Endothelial cell of umbilical vein (primary cell): ENCODE data around the gene IQGAP1. TPM values are rescaled to one million over a fixed set of nuclear protein-coding genes. Genes with fewer than 3 reads are reported as not detected.

Experiments used
- BruUV-seq: library from RNA; stranded (reverse); fragments of 400-500 nt; replicated peaks from 2 replicates; lab custom pipeline; 2021; lab: Mats Ljungman, UMichigan
- CTCF ChIA-PET: fragments of 300-600, 350-600 bp; sonication (Branson Sonifier 250); formaldehyde crosslinking; loops from one replicate; lab custom pipeline; 2021; ENCODE audit warnings: antibody characterized with exemption, inconsistent platforms; lab: Charles Lee
- POLR2A ChIA-PET: fragments of 300-600, 350-600 bp; sonication (Branson Sonifier 250); formaldehyde crosslinking; loops from one replicate; lab custom pipeline; 2021; ENCODE audit warnings: antibody characterized with exemption, inconsistent platforms; lab: Charles Lee
- DNase-seq: peaks from one replicate; pipeline ENCODE4 v3.0.0-alpha.2; 2011; ENCODE audit warnings: low read depth, low spot score
- FAIRE-seq: peaks from 2 replicates; lab custom pipeline; 2011; peaks lifted over from hg19 to GRCh38; lab: Jason Lieb, UNC
- H2AFZ ChIP-seq: 2 replicates; pipeline ENCODE4 v1.6.0; 2012; ENCODE audit warnings: low read depth, low read length, control low read depth, inconsistent platforms
- H3K27ac ChIP-seq: 2 replicates; pipeline ENCODE4 v1.5.1; 2011; ENCODE audit warnings: low read depth, mild to moderate bottlenecking, control low read depth, low read length, moderate library complexity; ENCODE audit not compliant: insufficient read depth
- H3K27me3 ChIP-seq, 2 experiments: 2 replicates each; pipeline versions ENCODE4 v1.6.0 to v1.6.1; 2011; ENCODE audit warnings: low read length in 2 of 2, mixed read lengths in 1 of 2; ENCODE audit not compliant: control insufficient read depth in 2 of 2, insufficient read depth in 2 of 2
- H3K36me3 ChIP-seq, 2 experiments: 2 replicates in 1 of 2; 3 replicates in 1 of 2; pipeline ENCODE4 v1.5.1; 2011; ENCODE audit warnings: low read length in 2 of 2, mild to moderate bottlenecking in 1 of 2, moderate library complexity in 1 of 2; ENCODE audit not compliant: control insufficient read depth in 2 of 2, insufficient read depth in 2 of 2; ENCODE audit errors: extremely low read depth in 1 of 2
- H3K4me1 ChIP-seq: 3 replicates; pipeline ENCODE4 v1.5.1; 2011; ENCODE audit warnings: mild to moderate bottlenecking, low read length; ENCODE audit not compliant: control insufficient read depth, insufficient read depth; ENCODE audit errors: extremely low read depth
- H3K4me2 ChIP-seq: 2 replicates; pipeline ENCODE4 v1.6.1; 2011; ENCODE audit warnings: low read length, control low read depth, mixed read lengths; ENCODE audit not compliant: insufficient read depth
- H3K4me3 ChIP-seq, 3 experiments: fragments of 200-600 bp in 1 of 3; sonication (generic), shearing (Covaris generic) in 1 of 3; replicated peaks in 1 of 3; 2 replicates each; pipeline ENCODE4 v1.5.1; 2011 to 2016; ENCODE audit warnings: control low read depth in 3 of 3, low read length in 3 of 3, mild to moderate bottlenecking in 2 of 3, inconsistent platforms in 1 of 3, low read depth in 1 of 3, moderate library complexity in 1 of 3; ENCODE audit not compliant: insufficient read depth in 1 of 3
- H3K79me2 ChIP-seq: 2 replicates; pipeline ENCODE4 v1.6.0; 2012; ENCODE audit warnings: low read length, inconsistent platforms; ENCODE audit not compliant: control insufficient read depth, insufficient read depth
- H3K9ac ChIP-seq: replicated peaks from 2 replicates; pipeline ENCODE3; 2011; ENCODE audit warnings: low read length, control low read depth; ENCODE audit not compliant: insufficient read depth; ENCODE audit errors: extremely low read depth
- H3K9me1 ChIP-seq: replicated peaks from 3 replicates; pipeline ENCODE4 v1.6.0; 2011; ENCODE audit warnings: mild to moderate bottlenecking, low read length; ENCODE audit not compliant: control insufficient read depth, insufficient read depth; ENCODE audit errors: extremely low read depth
- H3K9me3 ChIP-seq: replicated peaks from 2 replicates; pipeline ENCODE4 v1.5.1; 2012; ENCODE audit warnings: low read length, inconsistent platforms; ENCODE audit not compliant: control insufficient read depth, insufficient read depth
- H4K20me1 ChIP-seq: replicated peaks from 2 replicates; pipeline ENCODE3; 2011; ENCODE audit warnings: mild to moderate bottlenecking, low read length; ENCODE audit not compliant: control insufficient read depth, insufficient read depth; ENCODE audit errors: extremely low read depth
- CTCF ChIP-seq, 2 donors: IDR thresholded peaks; 1 replicate in 1 of 2; 2 replicates in 1 of 2; pipeline ENCODE4 v1.5.1; 2011; ENCODE audit warnings: low read length in 2 of 2, mild to moderate bottlenecking in 2 of 2, moderate library complexity in 2 of 2, control low read depth in 1 of 2, inconsistent platforms in 1 of 2, low read depth in 1 of 2; ENCODE audit not compliant: insufficient read depth in 1 of 2; ENCODE audit errors: extremely low read depth in 1 of 2
- EZH2 ChIP-seq: IDR thresholded peaks from 2 replicates; pipeline ENCODE4 v1.6.1; 2012; ENCODE audit warnings: borderline replicate concordance, low read depth, mild to moderate bottlenecking, moderate library complexity, low read length, inconsistent platforms; ENCODE audit not compliant: severe bottlenecking
- FOS ChIP-seq: IDR thresholded peaks from 2 replicates; pipeline ENCODE4 v1.6.1; 2011; ENCODE audit warnings: mild to moderate bottlenecking, low read length, moderate library complexity, borderline replicate concordance; ENCODE audit not compliant: insufficient read depth
- GATA2 ChIP-seq: IDR thresholded peaks from 2 replicates; pipeline ENCODE4 v1.7.0; 2011; ENCODE audit warnings: low read depth, mild to moderate bottlenecking, moderate library complexity, mixed read lengths, low read length; ENCODE audit not compliant: insufficient read length, insufficient read depth
- JUN ChIP-seq: IDR thresholded peaks from 2 replicates; pipeline ENCODE4 v1.6.1; 2011; ENCODE audit warnings: borderline replicate concordance, low read depth; ENCODE audit not compliant: insufficient read length, insufficient read depth
- MAX ChIP-seq: IDR thresholded peaks from 2 replicates; pipeline ENCODE4 v1.6.1; 2011; ENCODE audit not compliant: insufficient read depth, insufficient read length
- MYC ChIP-seq: IDR thresholded peaks from one replicate; pipeline ENCODE4 v1.6.1; 2011; ENCODE audit warnings: mild to moderate bottlenecking, low read depth, low read length
- POLR2A ChIP-seq: IDR thresholded peaks from 2 replicates; pipeline ENCODE4 v1.6.1; 2012; ENCODE audit warnings: low read depth, mild to moderate bottlenecking, control low read depth, low read length
- POLR2AphosphoS5 ChIP-seq: IDR thresholded peaks from 2 replicates; pipeline ENCODE4 v1.6.1; 2012; ENCODE audit warnings: low read depth, mild to moderate bottlenecking, control low read depth, low read length, moderate library complexity; ENCODE audit not compliant: insufficient read depth
- dilution Hi-C: fragments of 300-500 bp; cut with MboI; formaldehyde crosslinking; loops from one replicate; pipeline ENCODE4 v1.15.0; 2019; ENCODE audit warnings: low sequenced_read_pairs; ENCODE audit not compliant: extremely low pct_ligation_motif_present
- intact Hi-C: fragments of 100-400 bp; cut with micrococcal nuclease; formaldehyde crosslinking; loops from one replicate; pipeline ENCODE4 v1.10.0; 2022
- polyA plus RNA-seq, 4 experiments: library from polyadenylated mRNA; depleted of rRNA in 3 of 4; stranded (reverse) in 3 of 4; unstranded in 1 of 4; fragments of >200 nt; gene quantifications; 2 replicates each; pipeline versions ENCODE4 v1.2.1 to v1.2.3, GENCODE V29; 2011 to 2012; ENCODE audit warnings: missing spikeins in 1 of 4
- total RNA-seq: library from RNA; stranded (reverse); gene quantifications from 2 replicates; pipeline ENCODE4 v1.2.3, GENCODE V29; 2021

Gene IQGAP1
- total and polyA plus RNA-seq, 2 donors (not counting 3 experiments of a cell fraction or from before 2014, with no cell fraction given), result 82.2 to 258 TPM

DNA sequence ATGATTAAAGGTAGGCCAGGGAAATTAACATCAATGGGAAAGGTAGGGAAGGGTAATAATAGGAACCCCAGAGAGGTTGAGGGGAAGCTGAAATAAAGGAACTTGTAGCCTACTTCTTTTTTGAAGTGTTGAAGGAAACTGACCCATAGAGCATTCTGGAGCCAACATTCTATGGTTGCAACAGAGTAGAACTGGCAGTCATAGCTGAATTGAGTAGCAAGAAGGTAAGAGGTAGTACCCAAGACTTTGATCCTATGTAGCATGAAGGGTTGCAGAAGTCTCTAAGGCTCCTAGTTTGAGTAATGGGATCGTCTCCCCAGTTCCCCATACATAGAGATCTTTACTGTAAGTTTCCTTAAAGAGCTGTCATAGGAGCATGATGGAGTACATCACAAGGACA, 43.4 kb upstream of the IQGAP1 start:
- Histone ChIP-seq H3K27ac (no peak overlapping the region), H3K4me1 (peaks cover 17% of the 10 kb centered on the region), H3K9ac (no peak overlapping the region), H3K79me2 (no peaks in the 10 kb centered on the region), H3K27me3 (no peaks in the 10 kb centered on the region), H3K9me3 (no peaks in the 10 kb centered on the region), H3K4me2 (no peak overlapping the region), H2AFZ (no peak overlapping the region), H3K4me3 (no peak overlapping the region), H3K9me1 (no peaks in the 10 kb centered on the region), H3K36me3 (no peaks in the 10 kb centered on the region), H4K20me1 (no peaks in the 10 kb centered on the region)
- no peak for FAIRE-seq
- DNase-seq, result no peak
- POLR2A ChIA-PET, result no interaction called here
- no TSS peak for BruUV-seq
- TF ChIP-seq EZH2 (no peak), JUN (no peak), MYC (no peak), POLR2AphosphoS5 (no peak), MAX (no peak), GATA2 (no peak), FOS (no peak)
- CTCF ChIA-PET, result interaction anchor here (0.8 to 1.0 kb wide), 2 partner anchors 9 to 13 kb away, joined by 3 read pairs; no protein-coding TSS in a partner anchor
- dilution Hi-C loops, result no loop called here
- intact Hi-C loops, result no loop called here

GRCh38 chr15:90345857-90346256, 42.2 kb upstream of the IQGAP1 start:
- DNase-seq (no peak), FAIRE-seq (no peak)
- no peak overlapping the region for H3K4me2 ChIP-seq
- no peaks in the 10 kb centered on the region for H4K20me1 ChIP-seq
- BruUV-seq, result no TSS peak
- H3K9me3 ChIP-seq, result no peaks in the 10 kb centered on the region
- no peaks in the 10 kb centered on the region for H3K27me3 ChIP-seq
- intact Hi-C loops, result no loop called here
- no peak overlapping the region for H3K4me3 ChIP-seq
- H3K9me1 ChIP-seq, result no peaks in the 10 kb centered on the region
- H3K4me1 ChIP-seq, result peaks cover 17% of the 10 kb centered on the region
- POLR2A ChIA-PET, result no interaction called here
- no peaks in the 10 kb centered on the region for H3K36me3 ChIP-seq
- dilution Hi-C loops, result no loop called here
- H3K9ac ChIP-seq, result no peak overlapping the region
- TF ChIP-seq POLR2AphosphoS5, result no peak
- TF ChIP-seq GATA2, result no peak
- TF ChIP-seq FOS, result no peak
- no peak for TF ChIP-seq EZH2
- no peak for TF ChIP-seq POLR2A
- TF ChIP-seq CTCF (IDR thresholded peaks at IDR 0.05; ENCODE audit: extremely low read depth in 1 of 2, insufficient read depth in 1 of 2, low read depth in 1 of 2, low read length in 2 of 2), result no peak
- no peak for TF ChIP-seq JUN
- TF ChIP-seq MAX, result no peak
- no peak for TF ChIP-seq MYC
- H3K79me2 ChIP-seq, result no peaks in the 10 kb centered on the region
- no peak overlapping the region for H3K27ac ChIP-seq
- CTCF ChIA-PET, result interaction anchor here (1.0 kb wide), 1 partner anchor 8 kb away, joined by 3 read pairs; no protein-coding TSS in a partner anchor
- H2AFZ ChIP-seq, result no peak overlapping the region
